ENCODE measurements around the gene FOXD4L5.
"Not testable (repeated sequence)": the region's sequence is repeated elsewhere in the genome, so short reads cannot be mapped to it uniquely, and the experiment has no call there.

The FOXD4L5 gene

GRCh38 chr9:65285109-65285508 is at the start of gene FOXD4L5:
Gene FOXD4L5, minus strand, starts transcription at chr9:65285209. Its CDS starts 832 bp downstream, at chr9:65284377.
- DNase-seq (ENCODE audit: low read depth), result not testable (repeated sequence)

GRCh38 chr9:65283943-65284342 is 1.1 kb downstream of the FOXD4L5 start:
- not testable (repeated sequence) for DNase-seq (ENCODE audit: low read depth)

DNA sequence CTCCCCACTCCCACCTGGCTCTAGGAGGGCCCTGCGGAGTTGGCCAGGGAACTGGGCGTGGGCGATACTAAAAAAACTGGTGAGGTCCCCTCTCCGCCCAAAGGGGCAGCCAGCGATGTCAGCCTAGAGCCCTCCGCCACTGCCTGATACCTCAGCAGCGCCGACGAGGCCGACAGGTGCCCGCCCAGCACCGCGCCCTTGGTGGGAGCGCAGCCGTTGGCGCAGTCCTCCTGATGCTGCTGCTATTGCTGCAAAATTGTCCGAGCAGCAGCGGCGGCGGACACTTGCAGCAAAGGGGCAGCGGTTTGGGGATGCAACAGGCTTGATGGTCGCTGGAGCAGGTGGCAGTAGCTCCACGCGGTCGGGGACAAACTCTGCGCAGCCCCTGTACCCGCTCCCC is 2.0 kb downstream of the FOXD4L5 start:
- DNase-seq (ENCODE audit: low read depth), result not testable (repeated sequence)
